Measurements from ENCODE around the gene SLC48A1. TPM values are rescaled to one million over a fixed set of nuclear protein-coding genes. Genes with fewer than 3 reads are reported as not detected.

SLC48A1 gene
- total RNA-seq, 1 donor from 2014 or later, result 9.7 TPM

DNA sequence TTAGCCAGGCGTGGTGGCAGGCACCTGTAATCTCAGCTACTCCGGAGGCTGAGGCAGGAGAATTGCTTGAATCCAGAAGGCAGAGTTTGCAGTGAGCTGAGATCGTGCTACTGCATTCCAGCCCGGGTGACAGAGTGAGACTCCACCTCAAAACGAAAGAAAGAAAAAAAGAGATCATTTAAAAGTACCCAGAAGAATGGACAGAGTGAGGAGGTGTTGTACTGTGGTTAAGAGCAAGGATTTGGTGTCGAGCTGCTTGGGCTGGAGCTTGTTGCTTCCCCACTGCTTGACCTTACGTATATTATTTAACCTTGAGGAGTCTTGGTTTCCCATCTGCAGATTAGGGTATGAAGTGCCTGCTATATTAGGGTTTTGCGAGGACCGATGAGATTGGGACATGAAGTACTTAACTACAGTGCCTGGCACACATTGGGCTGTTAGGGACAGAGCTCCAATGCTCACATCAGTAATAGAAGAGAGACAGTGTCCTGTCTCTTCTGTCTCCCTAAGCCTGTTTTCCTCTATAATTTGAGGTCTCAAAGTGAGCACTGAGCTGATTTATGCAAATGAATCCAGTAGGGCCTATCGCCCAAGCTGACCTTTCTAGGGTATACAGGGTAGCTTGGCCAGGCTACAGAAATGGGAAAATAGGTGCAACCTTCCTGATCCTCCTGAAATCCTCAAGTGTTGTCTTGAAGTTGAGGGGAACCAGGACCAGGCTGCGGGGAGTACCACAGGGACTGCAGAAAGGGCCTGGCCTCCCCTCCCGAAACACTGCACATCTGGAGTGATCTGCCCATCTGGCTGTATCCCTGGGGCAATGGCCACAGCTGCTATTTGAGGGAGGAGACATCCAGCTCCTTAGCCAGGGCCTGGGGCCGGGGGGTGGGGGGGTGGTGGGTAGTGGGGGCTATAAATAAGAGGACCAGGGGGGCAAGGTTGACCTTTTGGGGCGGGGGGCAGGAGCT lies 55.3 kb downstream of the SLC48A1 start:
- peak; percentile 86 for DNase-seq

DNA sequence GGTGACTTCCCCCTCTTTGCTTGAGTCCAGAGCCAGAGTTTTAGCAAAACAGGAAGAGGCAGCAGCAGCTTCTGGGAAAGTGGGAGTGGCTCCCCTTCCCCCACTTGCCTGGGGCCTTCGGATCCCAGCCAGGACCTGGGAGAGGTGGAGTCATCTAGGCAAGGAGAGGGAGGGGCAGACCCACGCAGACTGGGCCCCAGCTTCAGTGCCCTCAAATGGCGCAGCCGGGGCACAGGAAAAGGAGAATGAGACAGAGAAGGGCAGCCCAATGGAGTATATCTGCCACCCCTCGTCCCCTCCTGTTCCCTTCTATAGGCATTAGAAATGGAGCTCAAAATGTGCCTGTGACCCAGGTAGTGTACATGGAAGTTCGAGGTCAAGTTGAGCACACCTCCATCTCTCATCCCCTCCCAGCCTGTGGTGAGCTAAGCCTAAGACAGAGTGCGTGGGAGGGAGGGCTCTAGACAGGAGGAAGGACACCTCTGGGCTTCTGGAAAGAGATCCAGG lies 56.0 kb downstream of the SLC48A1 start:
- DNase-seq, result peak; percentile 88

DNA sequence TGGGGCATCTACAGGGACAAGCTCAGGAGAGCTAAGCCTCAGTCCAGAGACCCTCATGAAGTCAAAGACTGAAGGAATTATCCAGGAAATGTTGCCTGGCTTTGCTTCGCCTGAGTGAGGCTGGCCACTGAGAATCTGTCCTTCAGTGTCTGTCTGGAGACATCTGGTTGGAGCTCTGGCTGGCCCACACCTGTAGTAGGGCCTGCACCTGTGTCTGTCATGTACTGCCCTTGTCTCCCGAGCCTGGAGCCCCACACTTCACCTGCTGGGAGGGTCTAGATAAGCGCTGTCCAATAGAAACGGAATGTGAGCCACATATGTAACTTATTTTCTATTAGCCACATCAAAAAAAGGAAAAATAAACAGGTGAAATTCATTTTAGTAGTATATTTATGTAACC lies 56.5 kb downstream of the SLC48A1 start:
- DNase-seq, result peak; percentile 66

Other genes starting within 250 kb of the SLC48A1 start
- gene RPAP3, start 67.2 kb upstream of the SLC48A1 start, total RNA-seq, result 19.9 TPM
- gene ENDOU, start 47.7 kb upstream of the SLC48A1 start, total RNA-seq, result 16.4 TPM
- 16.0 TPM for gene RAPGEF3, start 14.4 kb upstream of the SLC48A1 start, total RNA-seq
- gene HDAC7, start 46.7 kb downstream of the SLC48A1 start, total RNA-seq, result 35.4 TPM
- gene VDR, start 131.8 kb downstream of the SLC48A1 start, total RNA-seq, result 1.2 TPM
- gene TMEM106C, start 190.4 kb downstream of the SLC48A1 start, total RNA-seq, result 54.4 TPM
- gene COL2A1, start 231.2 kb downstream of the SLC48A1 start, total RNA-seq, result 7.0 TPM